T-helper 1 cell treated with Interleukin-12 subunit alpha and Interleukin-12 subunit beta and Interleukin-4 antibody, amounts not matched to agents 30 ng/mL and 1 ng/mL, for 36 hours (primary cell): ENCODE data around the gene PFDN2. TPM values are rescaled to one million over a fixed set of nuclear protein-coding genes. Genes with fewer than 3 reads are reported as not detected.

Source experiments
- intact Hi-C: fragments of 100-400 bp; cut with micrococcal nuclease; formaldehyde crosslinking; loops from one replicate; pipeline ENCODE4 v1.15.1; 2024
- total RNA-seq: library from RNA; stranded (reverse); gene quantifications from 2 replicates; pipeline ENCODE4 v1.2.3, GENCODE V29; 2022

Gene PFDN2
- total RNA-seq, 1 donor from 2014 or later: 71.5 TPM

- intact Hi-C loops: no loop called here
These were observed 23.0 kb upstream of the PFDN2 start for GRCh38 chr1:161140755-161141400.

DNA sequence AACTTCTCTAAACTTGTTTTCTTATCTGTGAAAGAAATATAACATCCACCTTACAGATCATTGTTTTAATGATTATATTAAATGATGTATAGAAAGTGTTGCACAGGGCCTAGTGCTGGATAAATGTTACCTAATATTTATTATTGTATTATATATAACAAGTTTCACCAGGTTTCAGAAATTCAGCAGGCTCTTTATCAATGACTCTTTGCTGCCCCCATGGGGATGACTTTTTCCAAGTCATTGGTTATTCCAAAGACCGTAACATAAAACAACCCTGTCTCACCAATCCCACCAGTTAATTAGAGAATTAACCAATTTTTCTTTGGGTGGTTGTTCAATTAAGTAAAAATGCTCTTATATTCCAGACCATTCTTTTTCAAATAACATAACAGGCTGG lies 21.9 kb upstream of the PFDN2 start:
- intact Hi-C loops: loop anchor here (1.0 kb wide), 2 partner anchors 42 to 142 kb away; no protein-coding TSS in a partner anchor

DNA sequence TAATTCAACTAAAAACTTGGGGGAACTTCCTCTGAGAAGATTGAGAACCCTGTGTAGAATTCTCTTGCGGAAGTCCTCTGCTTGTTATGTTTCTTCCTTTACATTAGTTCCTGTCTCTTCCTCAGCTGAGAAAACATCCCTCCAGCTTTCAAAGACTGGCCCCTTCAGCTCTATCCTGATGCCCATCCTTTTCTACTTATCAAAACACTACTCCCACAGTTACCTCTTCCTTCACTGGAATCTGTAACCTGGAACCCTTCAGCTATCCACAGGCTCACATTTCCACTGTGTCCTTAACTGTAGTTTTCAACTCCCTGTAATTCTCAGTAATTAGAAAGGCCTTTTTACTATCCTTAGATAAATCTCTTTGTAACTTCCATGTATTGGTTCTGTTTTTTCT lies 20.6 kb upstream of the PFDN2 start:
- intact Hi-C loops: no loop called here

DNA sequence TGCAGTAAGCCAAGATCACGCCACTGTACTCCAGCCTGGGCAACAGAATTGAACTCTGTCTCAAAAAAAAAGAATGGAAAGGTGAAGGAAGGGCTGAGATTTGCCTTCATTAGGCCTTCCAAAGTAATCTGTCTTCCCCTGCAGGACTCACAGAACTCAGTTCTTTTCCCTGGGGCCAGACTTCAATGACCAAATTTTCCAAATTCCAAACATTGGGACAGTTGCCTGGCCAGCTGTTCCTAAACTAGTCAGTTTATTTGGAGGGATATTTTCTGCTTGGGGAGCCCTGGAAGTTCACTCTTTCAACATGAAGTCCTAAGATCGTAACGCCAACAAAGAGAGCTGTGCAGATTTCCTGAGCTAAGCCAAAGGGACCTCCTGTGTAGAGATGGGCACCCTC lies 20.0 kb upstream of the PFDN2 start:
- intact Hi-C loops: no loop called here

DNA sequence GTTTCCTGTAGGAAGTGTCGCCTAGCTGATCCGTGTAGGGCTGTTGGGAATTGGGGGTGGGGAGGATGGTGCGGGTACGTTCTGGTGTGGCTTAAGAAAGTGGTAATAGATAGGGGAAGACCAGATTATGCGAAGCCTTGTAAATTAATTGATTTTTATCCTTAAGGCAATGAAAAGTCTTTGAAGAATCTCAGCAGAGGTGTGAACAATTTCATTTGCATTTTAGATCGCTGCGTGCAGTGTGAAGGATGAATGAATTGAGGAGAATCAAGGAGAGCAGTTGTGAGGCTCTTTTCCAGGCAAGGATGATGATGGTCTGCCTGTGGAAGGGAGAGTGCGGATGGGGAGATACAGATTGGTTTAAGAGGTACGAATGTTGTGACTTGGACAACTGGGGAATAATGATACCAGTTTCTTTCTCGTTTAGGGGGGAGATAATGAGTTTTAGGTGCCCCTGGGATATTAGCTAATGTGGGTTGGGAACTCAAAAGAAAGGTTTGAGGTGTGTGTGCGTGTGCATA lies 15.4 kb upstream of the PFDN2 start:
- intact Hi-C loops: loop anchor here (5.0 kb wide), 1 partner anchor 594 kb away; no protein-coding TSS in a partner anchor

- intact Hi-C loops: loop anchor here (1.0 to 5.0 kb wide), 12 partner anchors 13 to 595 kb away; partner anchors contain the start of genes B4GALT3, NDUFS2, PPOX and UFC1
These were observed 14.8 kb upstream of the PFDN2 start, which contains the start of gene DEDD for GRCh38 chr1:161132410-161133219. Gene DEDD, minus strand, starts transcription at chr1:161132667. Its CDS starts 8,205 bp downstream, at chr1:161124462.

DNA sequence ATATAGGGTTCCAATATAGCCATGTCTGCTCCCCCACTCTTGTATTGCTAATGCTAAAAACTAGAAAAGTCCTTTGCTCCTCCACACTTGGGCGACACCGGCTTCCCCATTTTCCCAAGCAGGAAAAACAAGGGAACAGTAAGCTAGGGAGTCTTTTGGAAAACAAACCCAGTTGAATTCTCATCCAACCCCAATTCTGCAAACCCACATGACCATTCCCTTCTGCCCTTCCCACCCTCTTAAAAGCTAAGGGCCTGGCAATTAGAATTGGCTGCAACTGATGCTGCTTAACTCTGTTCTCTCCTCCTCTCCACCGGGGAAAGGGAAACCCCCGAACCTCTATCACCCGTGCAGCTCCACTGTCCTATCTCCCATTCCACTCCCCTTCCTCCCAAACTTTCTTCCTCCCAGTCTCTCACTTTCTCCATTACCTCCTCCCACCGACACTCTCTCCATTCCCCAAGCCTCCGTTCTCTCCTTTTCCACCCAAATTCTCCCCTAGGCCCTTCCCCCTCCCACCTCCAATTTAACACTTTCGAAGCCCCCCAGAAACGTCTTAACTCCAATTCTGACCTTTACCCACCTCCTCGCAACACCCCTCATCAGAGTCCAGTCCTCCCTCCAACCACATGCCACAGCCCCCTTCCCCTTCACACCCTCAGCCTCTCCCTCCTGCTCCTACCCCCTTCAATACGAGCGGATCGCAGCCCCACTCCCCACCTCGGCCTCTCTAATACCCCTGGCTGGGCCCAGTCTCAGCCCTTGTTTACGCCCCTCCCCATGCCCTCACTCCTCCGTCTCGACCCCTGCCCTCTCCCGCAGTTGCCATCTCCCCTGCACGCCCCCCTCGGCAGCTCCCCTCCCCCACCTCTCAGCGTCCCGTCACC lies 13.9 kb upstream of the PFDN2 start:
- intact Hi-C loops: loop anchor here (1.0 to 5.0 kb wide), 12 partner anchors 12 to 596 kb away; partner anchors contain the start of genes B4GALT3, NDUFS2, PPOX and UFC1

DNA sequence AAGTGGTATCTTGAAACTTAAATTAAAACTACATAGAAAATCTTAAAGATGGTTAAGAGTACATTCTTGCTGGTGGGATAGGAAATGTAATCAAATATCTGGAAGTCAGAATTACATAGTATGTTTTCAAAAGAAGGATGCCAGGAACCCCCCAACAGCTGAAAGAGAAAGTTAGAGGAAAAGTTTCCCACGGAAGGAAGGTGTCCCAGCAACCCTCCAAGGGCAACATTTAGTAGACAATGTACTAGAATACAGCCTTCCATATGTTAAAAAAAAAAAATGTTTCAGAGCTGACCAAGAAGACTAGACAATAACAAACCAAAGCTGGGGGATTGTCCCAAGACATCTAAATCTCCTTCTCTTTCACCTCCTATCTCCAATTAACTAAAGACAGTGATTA lies 12.4 kb upstream of the PFDN2 start:
- intact Hi-C loops: loop anchor here (5.0 kb wide), 1 partner anchor 597 kb away; no protein-coding TSS in a partner anchor

DNA sequence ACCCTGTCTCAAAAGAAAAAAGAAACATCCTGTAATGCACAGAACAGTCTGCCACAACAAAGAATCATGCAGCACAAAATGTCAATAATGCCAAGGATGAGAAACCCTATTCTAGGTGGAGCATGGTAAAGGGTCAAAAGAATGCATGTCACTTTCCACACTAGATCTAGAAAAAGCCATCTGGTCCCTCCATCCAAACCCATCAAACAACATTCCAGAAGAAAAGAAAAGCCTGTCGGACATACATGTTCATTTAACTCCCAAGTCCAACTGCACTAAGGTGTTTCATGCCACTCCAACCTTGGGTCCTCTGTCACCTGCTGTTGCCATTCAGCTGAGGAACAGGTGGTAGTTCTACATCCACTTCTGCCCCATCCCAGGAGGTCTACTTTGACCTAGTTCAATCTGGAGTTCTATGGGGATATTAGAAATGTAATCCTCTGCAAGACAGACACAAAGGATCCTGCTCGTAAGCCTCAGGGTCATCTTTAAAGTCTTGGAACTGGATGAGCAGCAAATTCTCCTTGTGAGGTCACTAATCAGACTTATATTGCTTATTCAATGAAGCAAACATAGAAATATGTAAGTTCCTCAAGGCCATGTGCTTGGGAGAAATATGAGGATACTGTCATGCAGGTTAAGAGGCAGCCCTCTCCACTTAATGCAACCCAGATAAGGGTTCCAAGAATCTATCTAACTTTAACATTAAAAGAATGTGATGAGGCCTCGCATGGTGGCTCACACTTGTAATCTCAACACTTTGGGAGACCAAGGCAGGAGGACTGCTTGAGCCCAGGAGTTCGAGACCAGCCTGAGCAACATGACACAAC lies 11.0 kb upstream of the PFDN2 start:
- intact Hi-C loops: no loop called here

DNA sequence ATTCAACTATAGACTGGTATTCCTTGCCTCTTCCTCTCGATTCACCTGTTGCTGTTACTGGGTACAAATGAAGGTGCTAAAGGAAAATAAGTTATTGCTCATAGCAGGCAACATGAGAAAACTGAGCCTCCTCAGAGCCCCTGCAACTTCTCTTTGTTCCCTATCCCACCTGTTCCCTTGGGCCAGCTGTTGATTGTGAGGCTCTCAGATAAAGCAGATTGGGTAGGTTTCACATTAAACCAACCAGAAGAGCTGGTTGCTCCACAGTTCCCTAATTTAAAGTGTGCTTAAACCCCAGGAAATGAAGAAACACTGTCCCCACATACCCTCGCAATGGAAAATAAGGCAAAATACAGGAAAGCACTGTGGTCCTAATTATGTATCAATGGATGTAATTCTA lies 9.8 kb upstream of the PFDN2 start:
- intact Hi-C loops: no loop called here

DNA sequence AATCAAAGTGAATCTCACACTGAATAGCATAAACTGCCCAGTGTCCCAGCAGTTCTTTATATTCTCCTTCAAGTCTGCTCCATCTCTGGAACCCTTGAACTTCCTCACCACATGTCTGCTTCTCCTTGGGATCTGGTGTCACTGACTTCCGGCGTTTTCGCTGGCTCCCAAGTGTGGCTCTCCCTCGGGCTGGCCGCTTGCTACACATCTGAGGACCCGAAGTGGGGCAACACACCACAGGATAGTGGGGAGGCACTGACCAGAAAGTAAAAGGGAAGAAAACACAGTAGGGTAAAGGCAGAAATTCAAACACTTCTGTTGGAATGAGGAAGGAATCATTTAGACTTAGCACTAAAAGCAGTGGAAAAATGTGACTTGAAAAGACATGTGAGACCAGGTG lies 5.1 kb upstream of the PFDN2 start:
- intact Hi-C loops: no loop called here

GRCh38 chr1:161121834-161122233 lies 4.0 kb upstream of the PFDN2 start:
- intact Hi-C loops: no loop called here

DNA sequence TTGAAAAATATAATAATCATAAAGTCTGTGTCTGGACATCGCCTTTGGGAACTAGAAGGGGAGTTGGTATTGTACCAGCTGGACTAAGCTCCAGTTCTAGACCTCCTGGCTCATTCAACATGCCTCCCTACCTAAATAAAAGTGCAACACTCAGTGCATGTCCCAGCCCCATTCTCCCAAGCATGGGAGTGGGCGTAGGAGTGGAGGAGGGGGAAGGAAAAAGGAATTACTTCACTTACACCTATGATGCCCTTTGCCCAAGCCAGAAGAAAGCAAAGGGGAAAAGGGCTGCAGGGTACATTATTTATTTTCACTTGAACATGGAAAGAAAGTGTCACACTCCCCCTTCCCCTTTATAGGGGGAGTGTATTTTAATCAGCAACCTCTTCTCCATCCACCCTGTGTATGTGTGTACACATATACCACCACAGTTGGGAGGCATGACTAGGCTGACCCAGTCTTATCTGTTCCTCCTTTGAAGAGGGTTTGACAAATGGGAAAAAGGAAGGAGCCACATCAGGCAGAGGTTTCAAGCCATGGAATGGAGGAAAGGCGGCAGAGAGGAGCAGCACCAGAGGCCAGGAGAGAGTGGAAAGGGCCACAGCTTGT lies 3.3 kb upstream of the PFDN2 start:
- intact Hi-C loops: no loop called here

- intact Hi-C loops: loop anchor here (1.0 to 10.0 kb wide), 11 partner anchors 13 to 1194 kb away; partner anchors contain the start of genes B4GALT3, DCAF8, DEDD and NDUFS2
These were observed 1.5 kb upstream of the PFDN2 start for GRCh38 chr1:161119092-161119903.

GRCh38 chr1:161115961-161116360 lies 1.9 kb downstream of the PFDN2 start:
- intact Hi-C loops: loop anchor here (2.0 to 10.0 kb wide), 4 partner anchors 196 to 1191 kb away; partner anchors contain the start of genes DCAF8, SDHC and TAGLN2

DNA sequence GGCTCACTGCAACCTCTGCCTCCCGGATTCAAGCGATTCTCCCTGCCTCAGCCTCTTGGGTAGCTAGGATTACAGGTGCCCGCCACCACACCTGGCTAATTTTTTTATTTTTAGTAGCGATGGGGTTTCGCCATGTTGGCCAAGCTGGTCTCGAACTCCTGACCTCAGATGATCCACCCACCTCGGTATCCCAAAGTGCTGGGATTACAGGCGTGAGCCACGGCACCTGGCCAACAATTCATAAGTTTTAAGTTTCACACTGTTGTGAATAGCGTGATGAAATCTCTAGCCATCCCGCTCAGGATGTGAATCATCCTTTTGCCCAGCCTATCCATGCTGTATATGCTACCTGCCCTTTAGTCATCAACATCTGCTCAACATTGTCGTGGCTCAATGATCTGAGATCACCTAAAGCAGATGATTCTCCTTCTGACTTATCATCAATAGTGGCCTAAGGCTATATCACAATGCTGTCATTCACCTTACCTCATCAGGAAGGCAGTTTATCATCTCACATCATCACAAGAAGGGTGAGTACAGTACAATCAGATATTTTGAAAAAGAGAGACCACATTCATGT lies 2.6 kb downstream of the PFDN2 start:
- intact Hi-C loops: loop anchor here (2.0 to 10.0 kb wide), 4 partner anchors 197 to 1190 kb away; partner anchors contain the start of genes DCAF8, SDHC and TAGLN2

DNA sequence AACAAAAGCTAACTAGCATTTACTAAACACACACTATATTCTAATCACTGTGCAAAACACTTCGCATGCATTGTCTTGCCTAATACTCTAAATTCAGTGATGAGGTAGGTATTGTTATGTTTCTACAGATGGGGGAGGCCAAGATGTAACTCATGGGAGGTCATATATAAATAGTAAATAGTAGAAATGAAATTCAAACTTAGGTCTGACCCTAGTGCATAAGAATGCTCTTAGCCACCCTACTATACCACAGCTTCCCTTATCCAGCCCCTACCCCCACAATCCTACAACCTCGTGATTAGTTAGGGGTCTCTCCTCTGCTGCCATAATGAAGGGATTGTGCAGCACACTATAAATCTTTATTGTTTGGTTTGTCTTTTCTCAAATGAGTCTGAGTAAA lies 3.3 kb downstream of the PFDN2 start:
- intact Hi-C loops: loop anchor here (2.0 to 10.0 kb wide), 2 partner anchors 268 to 1190 kb away; partner anchors contain the start of gene TAGLN2

DNA sequence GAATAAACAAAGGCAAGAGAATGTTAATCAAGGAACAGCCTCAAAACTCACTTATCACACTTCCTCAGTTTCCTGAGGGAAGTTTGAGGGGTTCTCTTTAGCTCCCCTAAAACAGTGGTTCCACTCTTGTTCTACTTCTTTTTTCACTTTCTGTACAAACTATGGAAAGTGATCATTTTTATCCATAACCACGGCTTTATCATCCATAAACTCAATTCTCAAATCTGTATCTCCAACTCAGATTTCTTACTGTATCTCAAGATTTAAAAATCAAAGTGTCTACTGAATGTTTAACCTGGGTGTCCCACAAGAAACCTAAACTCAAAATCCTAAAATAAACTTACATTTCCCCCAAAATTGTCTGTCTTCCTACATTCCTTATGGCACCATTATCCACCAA lies 3.9 kb downstream of the PFDN2 start:
- intact Hi-C loops: loop anchor here (2.0 to 10.0 kb wide), 2 partner anchors 269 to 1189 kb away; partner anchors contain the start of gene TAGLN2
